Measurements from ENCODE around the gene CECR2. TPM values are rescaled to one million over a fixed set of nuclear protein-coding genes. Genes with fewer than 3 reads are reported as not detected.

CECR2 gene
- total RNA-seq, 1 experiment from 2014 or later, result not detected

GRCh38 chr22:17523925-17524324 is 154.7 kb downstream of the CECR2 start:
- no peak for TF ChIP-seq EZH2phosphoT487 (IDR thresholded peaks at IDR 0.05; ENCODE audit: borderline replicate concordance, low read length)
- no peak for TF ChIP-seq CTCF (conservative IDR thresholded peaks at IDR 0.05; ENCODE audit: low read depth, low read length)
- no peak for TF ChIP-seq EZH2 (IDR thresholded peaks at IDR 0.05; ENCODE audit: low read length, unreplicated experiment)
- DNase-seq (no peak), ATAC-seq (no peak)
- H3K4me2 ChIP-seq (ENCODE audit: low read length), result no peak overlapping the region
- H2AFZ ChIP-seq (ENCODE audit: low read length), result no peak overlapping the region
- no peaks in the 10 kb centered on the region for H3K9me3 ChIP-seq (ENCODE audit: low read length)
- H3K36me3 ChIP-seq (ENCODE audit: low read depth, low read length), result no peaks in the 10 kb centered on the region
- H3K27ac ChIP-seq (ENCODE audit: low read length), result no peak overlapping the region
- ChIA-PET POLR2A (ENCODE audit: unreplicated experiment) (no interaction called here), CTCF (no interaction called here)
- no peaks in the 10 kb centered on the region; the same call in 1 of the 2 replicates for H3K27me3 ChIP-seq (ENCODE audit: low read length)
- H3F3A ChIP-seq (ENCODE audit: low read length, unreplicated experiment), result no peaks in the 10 kb centered on the region
- no peaks in the 10 kb centered on the region for H4K20me1 ChIP-seq (ENCODE audit: low read length)
- H3K4me1 ChIP-seq (ENCODE audit: insufficient read depth, low read length), result peaks cover 3% of the 10 kb centered on the region; the same call in 1 of the 2 replicates
- H3K9me2 ChIP-seq (replicated peaks; ENCODE audit: low read length), result no peaks in the 10 kb centered on the region
- H3K79me2 ChIP-seq (ENCODE audit: low read length), result no peaks in the 10 kb centered on the region
- no peak overlapping the region for H3K4me3 ChIP-seq (ENCODE audit: low read length)
- H3K9ac ChIP-seq (ENCODE audit: low read length), result no peak overlapping the region
- BruUV-seq (replicated peaks), result no TSS peak
- intact Hi-C loops (cut with micrococcal nuclease), result no loop called here

- H4K20me1 ChIP-seq (ENCODE audit: low read length), result no peaks in the 10 kb centered on the region
- H3K9me2 ChIP-seq (replicated peaks; ENCODE audit: low read length), result no peaks in the 10 kb centered on the region
- H3K9me3 ChIP-seq (ENCODE audit: low read length), result no peaks in the 10 kb centered on the region
- H2AFZ ChIP-seq (ENCODE audit: low read length), result no peak overlapping the region
- no peak overlapping the region for H3K27ac ChIP-seq (ENCODE audit: low read length)
- H3K36me3 ChIP-seq (ENCODE audit: low read depth, low read length), result no peaks in the 10 kb centered on the region
- no peak for DNase-seq
- H3K4me2 ChIP-seq (ENCODE audit: low read length), result no peak overlapping the region
- H3K27me3 ChIP-seq (ENCODE audit: low read length), result no peaks in the 10 kb centered on the region
- no TSS peak for BruUV-seq (replicated peaks)
- POLR2A ChIA-PET (ENCODE audit: unreplicated experiment), result no interaction called here
- CTCF ChIA-PET, result no interaction called here
- H3K9ac ChIP-seq (ENCODE audit: low read length), result no peak overlapping the region
- no peaks in the 10 kb centered on the region for H3F3A ChIP-seq (ENCODE audit: low read length, unreplicated experiment)
- ATAC-seq, result no peak
- TF ChIP-seq EZH2phosphoT487 (IDR thresholded peaks at IDR 0.05; ENCODE audit: borderline replicate concordance, low read length) (no peak), EZH2 (IDR thresholded peaks at IDR 0.05; ENCODE audit: low read length, unreplicated experiment) (no peak), CTCF (conservative IDR thresholded peaks at IDR 0.05; ENCODE audit: low read depth, low read length) (no peak)
- H3K4me3 ChIP-seq (ENCODE audit: low read length), result no peak overlapping the region
- H3K4me1 ChIP-seq (ENCODE audit: insufficient read depth, low read length), result no peaks in the 10 kb centered on the region
- H3K79me2 ChIP-seq (ENCODE audit: low read length), result no peaks in the 10 kb centered on the region
- intact Hi-C loops (cut with micrococcal nuclease), result no loop called here
These were observed 167.0 kb downstream of the CECR2 start for GRCh38 chr22:17536269-17536668.

GRCh38 chr22:17537155-17537554 is 167.9 kb downstream of the CECR2 start:
- H3K27ac ChIP-seq (ENCODE audit: low read length), result no peak overlapping the region
- ATAC-seq (no peak), DNase-seq (no peak)
- no peak overlapping the region for H3K4me2 ChIP-seq (ENCODE audit: low read length)
- no peaks in the 10 kb centered on the region for H3K36me3 ChIP-seq (ENCODE audit: low read depth, low read length)
- H3K9me3 ChIP-seq (ENCODE audit: low read length), result no peaks in the 10 kb centered on the region
- no peak for TF ChIP-seq EZH2phosphoT487 (IDR thresholded peaks at IDR 0.05; ENCODE audit: borderline replicate concordance, low read length)
- TF ChIP-seq CTCF (conservative IDR thresholded peaks at IDR 0.05; ENCODE audit: low read depth, low read length), result no peak
- TF ChIP-seq EZH2 (IDR thresholded peaks at IDR 0.05; ENCODE audit: low read length, unreplicated experiment), result no peak
- H3K4me3 ChIP-seq (ENCODE audit: low read length), result no peak overlapping the region
- intact Hi-C loops (cut with micrococcal nuclease), result no loop called here
- H3K9ac ChIP-seq (ENCODE audit: low read length), result no peak overlapping the region
- no TSS peak for BruUV-seq (replicated peaks)
- H4K20me1 ChIP-seq (ENCODE audit: low read length), result no peaks in the 10 kb centered on the region
- no peak overlapping the region for H2AFZ ChIP-seq (ENCODE audit: low read length)
- no peaks in the 10 kb centered on the region for H3K4me1 ChIP-seq (ENCODE audit: insufficient read depth, low read length)
- H3K27me3 ChIP-seq (ENCODE audit: low read length), result no peaks in the 10 kb centered on the region
- ChIA-PET POLR2A (ENCODE audit: unreplicated experiment) (no interaction called here), CTCF (no interaction called here)
- no peaks in the 10 kb centered on the region for H3F3A ChIP-seq (ENCODE audit: low read length, unreplicated experiment)
- H3K79me2 ChIP-seq (ENCODE audit: low read length), result no peaks in the 10 kb centered on the region
- H3K9me2 ChIP-seq (replicated peaks; ENCODE audit: low read length), result no peaks in the 10 kb centered on the region
